GM12872 (cell line): Measurements from ENCODE around the gene GGCX.

ENCODE experiments used
- TF ChIP-seq, protein P1 (sequence below): IDR thresholded peaks from 3 replicates; pipeline ENCODE4 v1.5.1; 2011; ENCODE audit warnings: low read depth, mild to moderate bottlenecking, low read length, moderate library complexity; ENCODE audit not compliant: insufficient read depth

Gene GGCX

GRCh38 chr2:85537600-85538506 is 23.4 kb downstream of the GGCX start:
- TF ChIP-seq, protein P1, sequence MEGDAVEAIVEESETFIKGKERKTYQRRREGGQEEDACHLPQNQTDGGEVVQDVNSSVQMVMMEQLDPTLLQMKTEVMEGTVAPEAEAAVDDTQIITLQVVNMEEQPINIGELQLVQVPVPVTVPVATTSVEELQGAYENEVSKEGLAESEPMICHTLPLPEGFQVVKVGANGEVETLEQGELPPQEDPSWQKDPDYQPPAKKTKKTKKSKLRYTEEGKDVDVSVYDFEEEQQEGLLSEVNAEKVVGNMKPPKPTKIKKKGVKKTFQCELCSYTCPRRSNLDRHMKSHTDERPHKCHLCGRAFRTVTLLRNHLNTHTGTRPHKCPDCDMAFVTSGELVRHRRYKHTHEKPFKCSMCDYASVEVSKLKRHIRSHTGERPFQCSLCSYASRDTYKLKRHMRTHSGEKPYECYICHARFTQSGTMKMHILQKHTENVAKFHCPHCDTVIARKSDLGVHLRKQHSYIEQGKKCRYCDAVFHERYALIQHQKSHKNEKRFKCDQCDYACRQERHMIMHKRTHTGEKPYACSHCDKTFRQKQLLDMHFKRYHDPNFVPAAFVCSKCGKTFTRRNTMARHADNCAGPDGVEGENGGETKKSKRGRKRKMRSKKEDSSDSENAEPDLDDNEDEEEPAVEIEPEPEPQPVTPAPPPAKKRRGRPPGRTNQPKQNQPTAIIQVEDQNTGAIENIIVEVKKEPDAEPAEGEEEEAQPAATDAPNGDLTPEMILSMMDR = no peak

DNA sequence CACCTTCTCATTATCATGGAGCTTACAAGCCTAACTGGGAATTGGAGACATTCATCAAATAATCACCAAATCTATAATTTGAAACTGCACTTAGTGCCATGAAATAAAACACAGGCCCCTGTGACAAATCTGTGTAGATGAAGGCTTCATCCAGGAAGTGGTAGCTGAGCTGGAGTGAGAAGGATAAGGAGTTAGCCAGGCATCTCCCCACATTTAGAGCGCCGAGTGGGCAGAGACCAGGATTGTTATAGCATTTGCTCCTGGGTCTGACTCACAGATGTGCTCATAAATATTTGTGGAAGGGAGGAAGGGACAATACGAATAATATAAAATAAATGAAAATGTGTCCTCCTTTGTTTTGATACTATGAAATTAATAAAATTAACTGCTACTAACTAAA is 24.8 kb downstream of the GGCX start:
- TF ChIP-seq, protein P1 = no peak

GRCh38 chr2:85534881-85535280 is 26.4 kb downstream of the GGCX start:
- TF ChIP-seq, protein P1 = no peak

DNA sequence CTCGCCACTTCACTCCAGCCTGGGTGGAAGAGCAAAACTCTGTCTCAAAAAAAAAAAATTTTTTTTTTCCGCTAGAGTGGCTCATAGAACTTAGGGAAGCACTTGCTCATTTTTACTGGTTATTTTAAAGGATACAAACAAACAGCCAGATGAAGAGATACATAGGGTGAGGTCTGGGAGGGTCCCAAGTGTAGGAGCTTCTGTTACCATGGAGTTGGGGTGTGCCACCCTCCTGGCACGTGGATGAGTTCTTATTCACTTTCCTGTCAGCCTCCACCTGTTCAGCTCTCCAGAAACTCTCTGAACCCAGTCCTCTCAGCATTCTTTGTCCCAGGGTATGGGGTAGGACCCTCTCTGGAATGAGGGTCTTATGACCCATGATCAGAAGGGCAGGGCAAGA is 27.2 kb downstream of the GGCX start:
- TF ChIP-seq, protein P1 = no peak

- TF ChIP-seq, protein P1 = no peak
These were observed 29.7 kb downstream of the GGCX start for GRCh38 chr2:85531589-85531988.

DNA sequence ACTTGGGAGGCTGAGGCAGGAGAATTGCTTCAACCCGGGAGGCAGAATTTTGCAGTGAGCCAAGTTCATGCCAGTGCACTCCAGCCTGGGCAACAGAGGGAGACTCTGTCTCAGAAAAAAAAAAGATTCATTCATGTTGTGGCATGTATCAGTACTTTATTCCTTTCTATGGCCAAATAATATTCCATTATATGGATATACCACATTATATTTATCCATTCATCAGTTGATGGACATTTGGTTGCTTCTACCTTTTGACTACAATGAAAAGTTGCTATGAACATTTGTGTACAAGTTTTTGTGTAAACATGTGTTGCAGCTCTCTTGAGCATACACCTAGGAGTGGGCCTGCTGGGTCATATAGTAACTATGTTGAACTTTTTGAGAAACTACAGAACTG is 31.5 kb downstream of the GGCX start:
- TF ChIP-seq, protein P1 = no peak

DNA sequence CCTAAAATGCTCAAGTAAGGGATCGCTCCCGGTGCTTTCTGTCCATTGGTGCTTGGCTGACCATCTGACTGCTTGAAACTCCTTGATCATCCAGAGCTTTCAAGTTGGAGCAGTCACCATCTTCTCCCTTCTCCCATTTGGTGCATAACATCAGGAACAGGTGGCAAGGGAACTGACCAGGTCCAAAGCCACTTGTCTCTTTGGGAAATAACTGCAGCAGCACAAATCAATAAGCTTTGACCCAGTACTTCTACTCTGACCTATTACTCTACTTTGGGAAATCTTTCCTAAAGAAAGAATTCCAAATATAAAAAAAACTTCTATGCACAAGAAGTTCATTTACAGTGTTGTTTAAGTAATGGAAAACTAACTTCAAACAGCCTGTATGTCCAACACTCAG is 32.9 kb downstream of the GGCX start:
- TF ChIP-seq, protein P1 = no peak
